Measurements from ENCODE around the gene AP1G1. TPM values are rescaled to one million over a fixed set of nuclear protein-coding genes. Genes with fewer than 3 reads are reported as not detected.

Gene AP1G1
- total and polyA plus RNA-seq, 2 of the 8 experiments (the other 6 are each of a cell fraction or from before 2014, with no cell fraction given), result 43.9 to 68.4 TPM

- TF ChIP-seq CHD7 (IDR thresholded peaks at IDR 0.05; ENCODE audit: insufficient replicate concordance, low read length) (no peak), MAX (IDR thresholded peaks at IDR 0.05) (no peak), SP1 (IDR thresholded peaks at IDR 0.05; ENCODE audit: low read depth, low read length) (no peak)
Observed at GRCh38 chr16:71775949-71776348, 32.7 kb downstream of the AP1G1 start (continued).
